DND-41 (cell line): ENCODE data around the gene MSH4.
A peak's percentile ranks its signal among the peaks of the same experiment; 100 is the strongest.
"Not testable (repeated sequence)": the region's sequence is repeated elsewhere in the genome, so short reads cannot be mapped to it uniquely, and the experiment has no call there.

Source experiments
- ATAC-seq: fragments of 200-7000 bp; cut with Tn5 transposase; 3 replicates; pipeline ENCODE4 v1.9.1; 2021; ENCODE audit warnings: low read depth; ENCODE audit not compliant: insufficient read depth
- DNase-seq: peaks from one replicate; pipeline ENCODE4 v3.0.0-alpha.2; 2020
- H2AFZ ChIP-seq: 2 replicates; pipeline ENCODE4 v1.6.0; 2012; ENCODE audit warnings: low read depth, low read length
- H3K27ac ChIP-seq: 2 replicates; pipeline ENCODE4 v1.5.1; 2012; ENCODE audit warnings: low read length, inconsistent platforms
- H3K27me3 ChIP-seq: fragments of 200-600 bp; sonication (generic); 2 replicates; pipeline ENCODE4 v1.6.0; 2012; ENCODE audit warnings: low read length, mild to moderate bottlenecking, inconsistent platforms; ENCODE audit not compliant: insufficient read depth, poor library complexity
- H3K36me3 ChIP-seq: 2 replicates; pipeline ENCODE4 v1.5.1; 2012; ENCODE audit warnings: low read length, inconsistent platforms; ENCODE audit not compliant: insufficient read depth
- H3K4me1 ChIP-seq: 2 replicates; pipeline ENCODE4 v1.5.1; 2012; ENCODE audit warnings: mild to moderate bottlenecking, low read length; ENCODE audit not compliant: insufficient read depth
- H3K4me2 ChIP-seq: 2 replicates; pipeline ENCODE4 v1.6.0; 2012; ENCODE audit warnings: mild to moderate bottlenecking, moderate library complexity, low read length, inconsistent platforms; ENCODE audit not compliant: insufficient read depth
- H3K4me3 ChIP-seq, 2 experiments: fragments of 200-600 bp in 1 of 2; shearing (Covaris generic) in 1 of 2; 2 replicates each; pipeline ENCODE4 v1.5.1; 2012 to 2016; ENCODE audit warnings: inconsistent platforms in 2 of 2, low read length in 2 of 2, mild to moderate bottlenecking in 2 of 2, low read depth in 1 of 2, moderate library complexity in 1 of 2
- H3K79me2 ChIP-seq: 2 replicates; pipeline ENCODE4 v1.6.0; 2012; ENCODE audit warnings: low read length, inconsistent platforms; ENCODE audit not compliant: insufficient read depth
- H3K9ac ChIP-seq: 2 replicates; pipeline ENCODE4 v1.6.0; 2012; ENCODE audit warnings: low read depth, mild to moderate bottlenecking, inconsistent platforms, low read length, moderate library complexity
- H3K9me3 ChIP-seq: 2 replicates; pipeline ENCODE4 v1.5.1; 2012; ENCODE audit warnings: low read length, moderate library complexity, mild to moderate bottlenecking, inconsistent platforms; ENCODE audit not compliant: insufficient read depth, severe bottlenecking
- H4K20me1 ChIP-seq: 2 replicates; pipeline ENCODE4 v1.6.0; 2012; ENCODE audit warnings: low read length; ENCODE audit not compliant: insufficient read depth
- CTCF ChIP-seq: IDR thresholded peaks from 2 replicates; pipeline ENCODE4 v1.5.1; 2012; ENCODE audit warnings: borderline replicate concordance, low read length, moderate library complexity, mild to moderate bottlenecking; ENCODE audit not compliant: poor library complexity, severe bottlenecking; ENCODE audit errors: extremely low read depth
- EZH2 ChIP-seq: IDR thresholded peaks from 3 replicates; pipeline ENCODE4 v1.6.1; 2012; ENCODE audit warnings: borderline replicate concordance, low read depth, mild to moderate bottlenecking, moderate library complexity, low read length, inconsistent platforms; ENCODE audit not compliant: severe bottlenecking

MSH4 gene

GRCh38 chr1:75771978-75772377 is 24.7 kb upstream of the MSH4 start:
- Histone ChIP-seq H3K79me2 (no peaks in the 10 kb centered on the region), H3K9me3 (no peaks in the 10 kb centered on the region), H3K27ac (no peak overlapping the region), H2AFZ (no peak overlapping the region), H3K27me3 (no peaks in the 10 kb centered on the region), H3K4me1 (no peaks in the 10 kb centered on the region), H3K4me3 (no peak overlapping the region), H3K9ac (no peak overlapping the region), H3K4me2 (no peak overlapping the region), H4K20me1 (no peaks in the 10 kb centered on the region), H3K36me3 (no peaks in the 10 kb centered on the region)
- ATAC-seq (no peak), DNase-seq (no peak)
- TF ChIP-seq EZH2 (no peak), CTCF (no peak)

GRCh38 chr1:75777812-75778211 is 18.9 kb upstream of the MSH4 start:
- H3K4me1 ChIP-seq, H3K4me2 ChIP-seq, H2AFZ ChIP-seq, H4K20me1 ChIP-seq, H3K79me2 ChIP-seq, DNase-seq, H3K9ac ChIP-seq, H3K27me3 ChIP-seq, H3K36me3 ChIP-seq, ATAC-seq, H3K4me3 ChIP-seq, H3K27ac ChIP-seq, H3K9me3 ChIP-seq: not testable (repeated sequence)

- DNase-seq, H3K4me2 ChIP-seq, H3K27ac ChIP-seq, H3K4me1 ChIP-seq, H2AFZ ChIP-seq, H4K20me1 ChIP-seq, H3K4me3 ChIP-seq, H3K9me3 ChIP-seq, ATAC-seq, H3K9ac ChIP-seq, H3K36me3 ChIP-seq, H3K27me3 ChIP-seq, H3K79me2 ChIP-seq: not testable (repeated sequence)
These were observed 18.0 kb upstream of the MSH4 start for GRCh38 chr1:75778694-75779093.

- H3K27ac ChIP-seq, H4K20me1 ChIP-seq, H3K79me2 ChIP-seq, H3K4me3 ChIP-seq, ATAC-seq, H3K4me2 ChIP-seq, H3K36me3 ChIP-seq, DNase-seq, H3K9ac ChIP-seq, H3K9me3 ChIP-seq, H3K27me3 ChIP-seq, H3K4me1 ChIP-seq, H2AFZ ChIP-seq: not testable (repeated sequence)
These were observed 16.5 kb upstream of the MSH4 start for GRCh38 chr1:75780183-75780582.

GRCh38 chr1:75783920-75784319 is 12.8 kb upstream of the MSH4 start:
- H3K4me2 ChIP-seq: peak overlapping the region; percentile 87
- peak overlapping the region; percentile 85; the same call in 1 of the 2 replicates for H3K27ac ChIP-seq
- not testable (repeated sequence) for H3K27me3 ChIP-seq, ATAC-seq, DNase-seq, H3K9me3 ChIP-seq
- H2AFZ ChIP-seq: peak overlapping the region; percentile 79; the same call in 1 of the 2 replicates
- peak overlapping the region; percentile 21 to 98; a peak in 3 of 4 replicates for H3K4me3 ChIP-seq
- H3K9ac ChIP-seq: peak overlapping the region; percentile 93
- H3K36me3 ChIP-seq: peaks cover 21% of the 10 kb centered on the region
- peaks cover 35% of the 10 kb centered on the region for H3K4me1 ChIP-seq
- peaks cover 38% of the 10 kb centered on the region for H3K79me2 ChIP-seq
- H4K20me1 ChIP-seq: peaks cover 20% of the 10 kb centered on the region; the same call in 1 of the 2 replicates
